Activated CD4-positive, alpha-beta T cell treated with anti-CD3 and anti-CD28 coated beads, Interleukin-2, amount 50 U/mL, for 24 hours (primary cell): Measurements from ENCODE around the gene HPS1.

Experiments
- DNase-seq, 2 donors: peaks; one replicate each; pipeline ENCODE4 v3.0.0-alpha.2; 2020; ENCODE audit warnings: low read depth in 1 of 2, low spot score in 1 of 2

Gene HPS1

GRCh38 chr10:98432330-98432729, 14.4 kb downstream of the HPS1 start:
- DNase-seq: no peak

- DNase-seq: no peak
Measured at GRCh38 chr10:98431016-98431415, 15.7 kb downstream of the HPS1 start.

- DNase-seq: no peak
Measured at GRCh38 chr10:98430427-98430826, 16.3 kb downstream of the HPS1 start.

GRCh38 chr10:98429320-98430072, 17.2 kb downstream of the HPS1 start:
- DNase-seq: no peak

GRCh38 chr10:98427011-98427515, 19.7 kb downstream of the HPS1 start:
- no peak for DNase-seq

GRCh38 chr10:98425511-98426352, 21.0 kb downstream of the HPS1 start:
- DNase-seq: peak in 1 of 2 donors; percentile 29

- DNase-seq: no peak
Measured at GRCh38 chr10:98424295-98425254, 22.2 kb downstream of the HPS1 start.

- no peak for DNase-seq
Measured at GRCh38 chr10:98423691-98424120, 23.0 kb downstream of the HPS1 start.

GRCh38 chr10:98422182-98422581, 24.6 kb downstream of the HPS1 start:
- no peak for DNase-seq

GRCh38 chr10:98420786-98421185, 25.9 kb downstream of the HPS1 start:
- no peak for DNase-seq

GRCh38 chr10:98419469-98420261, 27.1 kb downstream of the HPS1 start:
- DNase-seq: no peak

GRCh38 chr10:98418665-98419468, 27.9 kb downstream of the HPS1 start:
- DNase-seq: no peak

- no peak for DNase-seq
Measured at GRCh38 chr10:98417973-98418664, 28.6 kb downstream of the HPS1 start.

GRCh38 chr10:98417481-98417959, 29.2 kb downstream of the HPS1 start:
- DNase-seq: no peak

GRCh38 chr10:98416606-98417388, 29.9 kb downstream of the HPS1 start:
- DNase-seq: no peak

GRCh38 chr10:98415731-98416119, 31.0 kb downstream of the HPS1 start:
- DNase-seq: no peak

GRCh38 chr10:98414932-98415730, 31.6 kb downstream of the HPS1 start, which contains the start of gene PYROXD2:
Gene PYROXD2, minus strand, starts transcription at chr10:98415182. Its CDS starts 47 bp downstream, at chr10:98415135.
- DNase-seq: peak in 1 of 2 donors; percentile 27
